Fibroblast of lung (primary cell): ENCODE measurements around the gene HHAT.

Experiments used
- EZH2 ChIP-seq: IDR thresholded peaks from 2 replicates; pipeline ENCODE4 v1.5.1; 2012; ENCODE audit warnings: low read length, control low read depth, mild to moderate bottlenecking; ENCODE audit errors: missing control alignments
- TF ChIP-seq, protein P1 (sequence below), 2 donors: IDR thresholded peaks in 1 of 2; conservative IDR thresholded peaks in 1 of 2; 1 replicate in 1 of 2; 2 replicates in 1 of 2; pipeline ENCODE4 v1.5.1; 2011 to 2012; ENCODE audit warnings: low read length in 2 of 2, control low read depth in 1 of 2, inconsistent platforms in 1 of 2, low read depth in 1 of 2, mild to moderate bottlenecking in 1 of 2

DNA sequence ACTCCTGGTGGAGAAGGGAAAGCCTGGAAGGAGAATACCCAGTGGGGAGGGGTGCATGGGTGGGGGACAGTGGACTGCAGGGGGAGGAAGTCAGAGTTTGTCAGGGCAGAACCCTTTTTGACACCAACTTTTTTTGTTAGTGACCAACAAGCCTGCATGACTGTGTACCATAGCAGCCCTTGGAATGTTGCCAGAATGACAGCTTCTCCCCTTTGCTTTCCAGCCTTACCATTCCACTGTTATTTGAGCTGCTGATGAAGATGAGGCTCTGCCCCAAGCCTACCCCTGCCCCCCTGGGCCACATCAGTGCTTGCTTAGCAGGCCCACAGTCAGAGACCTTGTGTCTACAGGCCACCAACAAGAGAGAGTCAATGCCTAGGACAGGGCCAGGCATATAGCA is 341.2 kb downstream of the HHAT start:
- TF ChIP-seq EZH2: no peak
- TF ChIP-seq, protein P1, sequence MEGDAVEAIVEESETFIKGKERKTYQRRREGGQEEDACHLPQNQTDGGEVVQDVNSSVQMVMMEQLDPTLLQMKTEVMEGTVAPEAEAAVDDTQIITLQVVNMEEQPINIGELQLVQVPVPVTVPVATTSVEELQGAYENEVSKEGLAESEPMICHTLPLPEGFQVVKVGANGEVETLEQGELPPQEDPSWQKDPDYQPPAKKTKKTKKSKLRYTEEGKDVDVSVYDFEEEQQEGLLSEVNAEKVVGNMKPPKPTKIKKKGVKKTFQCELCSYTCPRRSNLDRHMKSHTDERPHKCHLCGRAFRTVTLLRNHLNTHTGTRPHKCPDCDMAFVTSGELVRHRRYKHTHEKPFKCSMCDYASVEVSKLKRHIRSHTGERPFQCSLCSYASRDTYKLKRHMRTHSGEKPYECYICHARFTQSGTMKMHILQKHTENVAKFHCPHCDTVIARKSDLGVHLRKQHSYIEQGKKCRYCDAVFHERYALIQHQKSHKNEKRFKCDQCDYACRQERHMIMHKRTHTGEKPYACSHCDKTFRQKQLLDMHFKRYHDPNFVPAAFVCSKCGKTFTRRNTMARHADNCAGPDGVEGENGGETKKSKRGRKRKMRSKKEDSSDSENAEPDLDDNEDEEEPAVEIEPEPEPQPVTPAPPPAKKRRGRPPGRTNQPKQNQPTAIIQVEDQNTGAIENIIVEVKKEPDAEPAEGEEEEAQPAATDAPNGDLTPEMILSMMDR (conservative IDR thresholded peaks at IDR 0.05 in 1 of 2, IDR thresholded peaks at IDR 0.05 in 1 of 2; ENCODE audit: low read depth in 1 of 2, low read length in 2 of 2): no peak
